Nucleus accumbens (tissue), 56 donors: Measurements from ENCODE around the gene TSC2.

Experiments
- DNase-seq, 56 donors: peaks; one replicate each; lab custom pipeline; 2025; lab: John Stamatoyannopoulos, UW

Gene TSC2

DNA sequence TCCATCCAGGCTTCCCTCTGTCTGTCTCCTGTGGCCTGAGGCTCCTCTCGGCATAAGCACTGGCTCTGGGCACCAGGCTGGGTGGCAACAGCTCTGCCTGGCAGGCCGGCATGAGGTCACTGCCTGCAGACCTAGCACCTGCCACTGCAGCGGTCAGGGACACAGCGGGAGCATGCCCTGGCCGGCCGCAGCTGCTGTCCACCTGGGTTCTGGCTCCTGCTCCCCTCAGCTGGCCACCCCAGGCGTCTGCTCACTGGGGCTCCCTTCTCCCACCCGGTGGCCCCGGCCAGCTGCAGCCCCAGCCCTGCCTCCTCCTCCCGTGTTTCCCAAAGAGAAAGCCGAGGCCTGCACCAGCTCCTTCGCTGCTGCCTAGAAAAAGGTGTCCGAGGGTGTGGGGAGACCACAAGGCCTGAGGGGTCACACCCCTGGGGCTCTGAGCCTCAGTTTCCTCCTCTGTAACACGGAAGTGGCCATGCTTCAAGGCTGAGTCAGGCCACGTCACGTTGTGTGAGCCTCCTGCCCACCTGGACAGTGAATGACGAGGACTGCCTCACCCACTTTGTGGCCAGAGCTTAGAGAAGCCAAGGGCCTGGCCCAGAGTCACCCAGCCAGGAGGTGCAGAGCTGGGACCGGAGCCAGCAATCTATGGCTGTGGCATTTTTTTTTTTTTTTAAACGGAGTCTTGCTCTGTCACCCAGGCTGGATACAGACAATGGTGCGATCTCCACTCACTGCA lies 6.8 kb upstream of the TSC2 start:
- DNase-seq, result peak in 1 of 56 donors; percentile 12

DNA sequence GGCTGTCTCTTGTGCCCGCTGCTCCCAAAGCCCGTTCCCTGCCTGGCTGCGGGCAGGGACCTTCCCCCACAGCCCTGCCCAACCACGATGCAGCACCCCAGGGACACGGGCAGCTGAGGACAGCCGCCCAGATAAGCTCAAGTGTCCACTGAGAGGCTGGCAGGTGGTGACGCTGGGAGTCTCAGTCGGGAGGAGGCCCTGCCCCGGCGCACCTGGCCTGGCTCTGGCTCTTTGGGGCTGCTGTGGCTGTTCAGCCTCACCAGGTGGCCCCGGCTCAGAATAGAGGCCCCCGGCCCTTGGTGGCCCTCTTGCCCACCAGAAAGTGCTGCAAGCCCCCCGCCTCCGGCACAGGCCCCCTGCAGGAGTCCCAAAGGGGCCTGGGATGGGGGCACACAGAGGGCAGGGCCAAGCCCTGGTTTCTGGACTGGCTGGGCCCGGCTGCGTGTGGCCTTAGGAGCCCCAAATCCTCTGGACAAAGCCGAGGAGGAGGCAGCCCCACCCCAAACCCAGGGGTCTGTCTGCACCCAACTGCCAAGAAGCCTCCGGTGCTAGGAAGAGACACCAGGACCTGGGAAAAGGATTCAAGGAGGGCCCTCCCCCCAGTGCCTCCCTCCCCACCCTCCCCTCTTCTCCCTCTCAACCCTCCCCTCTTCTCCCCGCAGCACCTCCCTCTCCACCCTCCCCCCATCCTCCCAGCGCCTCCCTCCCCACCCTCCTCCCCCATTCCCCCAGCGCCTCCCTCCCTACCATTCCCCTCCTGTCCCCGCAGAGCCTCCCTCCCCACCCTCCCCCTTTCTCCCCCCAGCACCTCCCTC lies 5.4 kb upstream of the TSC2 start:
- no peak for DNase-seq

DNA sequence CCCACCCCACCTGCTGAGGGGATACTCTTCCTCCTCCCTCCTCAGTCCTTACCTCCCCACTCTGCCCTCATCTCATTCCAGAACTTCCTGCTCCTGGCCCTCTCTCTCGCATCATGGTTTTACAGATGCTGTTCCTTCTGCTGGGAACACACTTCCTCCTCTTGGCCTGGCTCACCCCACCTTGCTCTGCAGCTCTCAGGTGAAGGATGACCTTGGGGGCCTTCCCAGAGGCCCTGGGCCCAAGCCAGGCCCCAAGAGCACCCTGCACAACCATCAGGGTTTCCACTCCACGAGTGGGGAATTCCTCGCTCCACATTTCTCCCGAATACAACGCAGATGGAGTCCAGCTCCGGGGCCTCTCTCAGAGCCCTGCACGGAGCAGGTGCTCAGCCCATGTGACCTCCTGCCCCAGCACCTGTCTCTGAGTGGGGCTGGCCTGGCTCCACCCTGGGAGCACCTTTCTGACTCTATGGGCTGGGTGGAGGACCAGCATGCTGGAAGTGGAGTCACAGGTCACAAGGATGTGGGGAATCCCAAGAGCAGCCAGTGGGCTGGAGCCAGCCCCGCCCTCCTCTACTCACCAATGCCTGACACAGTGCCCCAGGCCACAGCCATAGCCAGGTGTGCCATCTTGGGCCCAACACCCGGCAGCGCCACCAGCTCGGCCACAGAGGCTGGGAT lies 4.7 kb upstream of the TSC2 start:
- DNase-seq, result no peak

DNA sequence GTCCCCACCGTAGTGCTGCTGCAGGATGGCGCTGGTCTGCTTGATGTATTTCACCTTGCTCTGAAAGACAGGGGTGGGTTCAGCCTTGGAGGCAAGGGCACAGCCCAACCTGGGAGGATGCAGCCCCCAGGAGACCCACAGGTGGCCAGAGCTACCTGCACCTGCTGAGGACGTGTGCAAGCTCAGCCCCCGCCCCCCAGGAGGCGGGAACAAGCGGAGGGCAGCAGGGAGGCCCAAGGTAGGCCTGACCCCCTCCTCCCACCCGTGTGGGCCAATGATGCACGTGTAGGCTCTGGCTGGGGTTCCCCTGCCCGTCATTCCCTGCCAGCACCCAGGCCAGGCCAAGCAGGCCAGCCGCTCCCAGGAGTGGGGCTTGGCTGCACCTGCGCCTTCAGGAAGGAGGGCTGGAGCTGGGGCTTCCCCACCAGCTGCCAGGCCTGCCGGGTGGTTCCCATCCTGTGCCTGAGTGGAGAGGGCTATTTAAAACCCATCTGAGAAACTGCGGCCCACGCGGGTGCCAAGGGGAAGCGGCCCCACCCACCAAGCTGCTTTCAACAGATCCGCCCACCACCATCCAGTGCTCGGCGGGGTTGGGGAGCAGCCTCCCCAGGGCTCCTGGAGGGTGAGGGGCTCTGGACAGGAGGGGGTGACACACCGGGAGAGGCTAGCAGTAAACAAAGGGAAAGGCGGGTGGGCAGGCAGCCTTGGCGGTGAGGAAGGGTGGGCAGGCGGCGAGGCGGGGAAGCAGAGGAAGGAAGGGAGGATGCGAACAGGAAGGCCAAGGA lies 3.9 kb upstream of the TSC2 start:
- peak in 29 of 56 donors; percentile 10 to 72 (median 31) for DNase-seq

DNA sequence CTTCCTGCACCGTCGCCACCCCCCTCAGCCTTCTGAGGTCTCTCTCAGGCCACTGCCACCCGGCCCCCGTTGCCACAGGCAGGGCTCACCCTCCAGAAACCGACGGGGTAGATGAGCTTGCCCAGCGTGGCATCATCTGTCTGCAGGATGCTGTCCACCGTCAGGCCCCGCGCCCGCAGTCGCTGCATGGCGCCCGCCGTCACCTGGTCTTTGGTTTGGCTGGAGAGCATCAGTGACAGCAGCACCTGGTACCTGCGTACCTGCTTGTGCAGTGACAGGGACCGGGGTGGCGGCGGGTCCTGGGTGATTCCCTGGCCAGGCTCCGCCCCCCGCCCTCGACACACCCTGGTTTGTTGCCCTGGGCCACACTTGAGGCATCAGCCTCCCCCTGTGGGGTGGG lies 3.2 kb upstream of the TSC2 start:
- no peak for DNase-seq

DNA sequence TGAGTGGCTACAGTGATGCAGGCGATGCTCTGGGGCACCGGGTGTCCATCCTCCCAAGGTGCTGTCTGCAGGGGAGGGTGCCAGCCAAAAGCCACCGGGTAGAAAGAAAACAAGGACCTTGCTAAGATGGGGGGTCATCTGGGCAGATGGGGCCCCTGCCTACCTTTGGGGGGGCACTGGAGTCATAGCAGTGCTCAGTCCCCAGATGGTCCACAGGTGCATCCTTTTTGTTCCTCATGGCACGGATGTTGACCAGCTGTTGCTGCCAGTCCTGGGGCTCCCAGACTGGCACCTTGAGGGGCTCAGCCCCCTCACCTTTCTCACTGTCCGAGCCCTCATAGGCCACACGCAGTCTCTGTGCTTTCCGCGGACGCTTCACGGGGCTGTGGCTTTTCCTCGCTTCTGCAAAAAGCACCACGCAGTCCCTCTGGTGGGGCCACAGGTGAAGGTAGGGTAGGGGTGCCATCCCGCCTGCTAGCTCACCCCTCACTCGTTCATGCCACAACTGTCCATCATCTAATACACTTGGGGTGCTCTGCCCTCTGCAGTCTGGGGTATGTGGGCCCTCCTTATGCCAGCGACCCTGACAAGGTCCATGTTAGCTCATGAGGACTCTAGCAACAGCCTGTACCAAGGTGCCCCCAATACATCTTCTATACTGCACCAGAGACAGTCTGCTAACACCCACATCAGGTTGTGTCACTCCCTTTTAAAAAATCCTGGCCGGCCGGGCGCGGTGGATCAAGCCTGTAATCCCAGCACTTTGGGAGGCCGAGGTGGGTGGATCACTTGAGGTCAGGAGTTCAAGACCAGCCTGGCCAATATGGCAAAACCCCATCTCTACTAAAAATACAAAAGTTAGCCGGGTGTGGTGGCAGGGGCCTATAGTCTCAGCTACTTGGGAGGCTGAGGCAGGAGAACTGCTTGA lies 1.6 kb upstream of the TSC2 start:
- DNase-seq, result no peak

DNA sequence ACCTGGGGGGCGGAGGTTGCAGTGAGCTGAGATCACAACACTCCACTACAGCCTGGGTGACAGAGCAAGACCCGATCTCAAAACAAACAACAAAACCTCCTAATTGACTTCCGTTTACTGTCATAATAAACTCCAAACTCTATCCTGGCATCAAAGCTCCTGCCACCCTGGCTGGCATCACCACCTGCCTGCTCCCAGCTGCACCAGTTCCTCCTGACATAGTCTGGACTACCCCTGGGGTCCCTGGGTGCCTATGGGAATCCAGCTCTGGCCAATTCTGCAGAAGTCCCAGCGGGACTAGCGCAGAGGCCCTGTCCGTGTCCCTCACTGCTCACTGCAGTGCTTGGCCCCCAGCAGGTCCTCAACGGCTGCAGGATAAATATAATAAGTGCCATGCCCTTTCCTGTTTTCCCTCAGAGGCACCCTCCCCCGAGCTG lies 874 bp upstream of the TSC2 start:
- peak in 1 of 56 donors; percentile 49 for DNase-seq

DNA sequence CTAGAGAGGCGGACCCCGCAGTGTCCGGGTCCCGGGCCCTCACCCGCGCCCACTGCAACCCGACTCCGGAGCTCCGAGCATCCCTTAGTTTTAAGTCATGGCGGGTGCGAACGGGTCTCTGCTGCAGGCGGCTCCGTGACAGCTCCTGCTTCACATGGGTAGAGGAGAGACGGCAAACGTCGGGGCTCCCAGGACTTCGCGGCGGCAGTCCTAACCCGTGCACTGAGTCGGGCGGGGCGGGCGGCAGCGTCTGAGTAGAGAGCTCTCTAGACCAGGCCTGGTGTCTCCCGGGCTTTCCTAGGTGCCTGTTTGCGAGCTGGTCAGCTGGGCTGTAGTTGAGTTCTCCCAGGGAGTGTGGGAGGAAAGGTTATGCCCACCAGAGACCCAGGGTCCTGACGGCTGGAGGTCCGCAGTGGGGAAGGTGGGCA lies 345 bp downstream of the TSC2 start:
- peak in 4 of 56 donors; percentile 35 to 72 (median 60) for DNase-seq

DNA sequence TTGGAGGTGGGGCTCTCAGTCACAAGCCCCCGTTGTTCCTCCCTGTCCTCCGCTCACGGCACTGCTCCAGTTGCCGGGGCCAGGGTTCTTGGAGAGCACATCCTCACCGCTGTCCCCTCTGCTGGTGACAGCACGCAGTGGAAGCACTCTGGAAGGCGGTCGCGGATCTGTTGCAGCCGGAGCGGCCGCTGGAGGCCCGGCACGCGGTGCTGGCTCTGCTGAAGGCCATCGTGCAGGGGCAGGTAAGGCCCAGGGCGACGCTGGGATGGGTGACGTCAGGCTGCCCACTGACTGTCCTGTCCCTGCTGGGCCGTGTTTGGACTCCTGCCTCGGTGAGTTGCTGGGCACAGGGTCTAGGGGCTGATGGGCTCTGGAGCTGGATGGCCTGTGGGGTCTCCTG lies 5.4 kb downstream of the TSC2 start:
- no peak for DNase-seq

DNA sequence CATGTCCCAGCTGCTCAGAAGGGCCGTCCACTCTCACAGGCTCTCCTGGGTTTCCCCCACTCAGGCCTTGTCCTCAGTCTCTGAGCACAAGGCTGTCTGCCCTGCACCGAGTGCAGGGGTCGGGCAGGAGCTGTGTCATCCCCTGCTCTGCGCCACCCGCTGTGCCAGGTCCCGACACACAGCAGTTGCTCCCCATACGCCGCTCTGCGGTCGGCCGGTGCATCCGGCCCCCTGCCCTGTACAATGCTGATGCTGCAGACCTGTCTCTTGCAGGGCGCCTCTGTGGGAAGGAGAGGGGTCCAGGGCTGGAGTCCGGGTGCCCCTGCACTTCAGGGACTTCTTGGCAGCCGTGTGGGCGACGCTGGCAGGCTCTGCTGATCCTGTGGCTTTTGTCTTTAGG lies 6.1 kb downstream of the TSC2 start:
- DNase-seq, result no peak

DNA sequence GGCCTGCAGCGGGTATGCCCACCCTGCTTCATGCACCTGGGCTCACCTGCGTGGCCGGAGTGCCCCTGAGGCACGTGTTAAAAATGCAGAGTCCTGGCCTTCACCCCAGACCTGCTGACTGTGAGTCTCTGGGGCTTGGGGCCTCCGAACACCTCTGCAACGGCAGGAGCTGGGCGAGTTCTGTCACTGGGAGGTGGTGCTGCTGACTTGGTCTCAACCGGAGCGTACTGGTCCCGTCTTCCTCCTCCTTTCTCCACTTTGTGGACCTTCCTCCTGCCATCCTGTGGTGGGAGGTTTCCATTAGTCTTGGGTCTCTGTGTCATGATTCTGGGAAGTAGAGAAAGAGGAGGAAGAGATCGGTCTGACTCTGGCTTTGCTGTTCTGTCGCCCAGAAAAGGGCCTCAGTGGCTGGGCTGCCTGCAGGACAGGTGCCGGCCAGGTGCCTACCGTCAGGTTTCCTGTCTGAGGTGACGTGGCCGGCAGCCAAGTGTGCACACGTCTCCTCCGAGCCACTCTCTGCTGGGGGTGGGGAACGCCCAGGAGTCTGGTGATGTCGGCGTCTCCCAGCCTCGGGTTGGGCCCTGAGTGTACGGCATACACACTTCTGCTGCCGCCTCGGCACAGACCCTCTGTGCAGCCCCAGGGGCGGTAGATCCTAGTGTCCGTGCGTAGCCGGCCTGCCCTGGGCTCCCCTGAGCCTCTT lies 6.9 kb downstream of the TSC2 start:
- no peak for DNase-seq

DNA sequence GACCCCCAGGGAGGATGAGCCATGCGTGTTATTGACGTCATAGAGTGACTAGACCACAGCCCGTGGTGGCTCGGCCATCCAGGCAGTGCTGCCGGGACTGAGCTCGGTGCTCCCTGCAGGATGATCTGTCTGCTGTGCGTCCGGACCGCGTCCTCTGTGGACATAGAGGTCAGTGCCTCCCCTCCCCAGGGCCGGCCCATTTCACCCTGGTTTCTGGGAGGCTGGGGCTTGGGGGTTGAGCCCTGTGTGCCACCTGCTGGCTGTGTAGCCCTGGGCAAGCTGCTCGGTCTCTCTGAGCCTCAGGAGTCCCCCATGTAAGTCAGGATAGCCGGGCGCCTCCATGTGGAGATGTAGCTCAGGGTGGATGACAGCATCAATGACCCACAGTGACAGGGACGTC lies 8.3 kb downstream of the TSC2 start:
- DNase-seq, result peak in 7 of 56 donors; percentile 10 to 64 (median 35)

DNA sequence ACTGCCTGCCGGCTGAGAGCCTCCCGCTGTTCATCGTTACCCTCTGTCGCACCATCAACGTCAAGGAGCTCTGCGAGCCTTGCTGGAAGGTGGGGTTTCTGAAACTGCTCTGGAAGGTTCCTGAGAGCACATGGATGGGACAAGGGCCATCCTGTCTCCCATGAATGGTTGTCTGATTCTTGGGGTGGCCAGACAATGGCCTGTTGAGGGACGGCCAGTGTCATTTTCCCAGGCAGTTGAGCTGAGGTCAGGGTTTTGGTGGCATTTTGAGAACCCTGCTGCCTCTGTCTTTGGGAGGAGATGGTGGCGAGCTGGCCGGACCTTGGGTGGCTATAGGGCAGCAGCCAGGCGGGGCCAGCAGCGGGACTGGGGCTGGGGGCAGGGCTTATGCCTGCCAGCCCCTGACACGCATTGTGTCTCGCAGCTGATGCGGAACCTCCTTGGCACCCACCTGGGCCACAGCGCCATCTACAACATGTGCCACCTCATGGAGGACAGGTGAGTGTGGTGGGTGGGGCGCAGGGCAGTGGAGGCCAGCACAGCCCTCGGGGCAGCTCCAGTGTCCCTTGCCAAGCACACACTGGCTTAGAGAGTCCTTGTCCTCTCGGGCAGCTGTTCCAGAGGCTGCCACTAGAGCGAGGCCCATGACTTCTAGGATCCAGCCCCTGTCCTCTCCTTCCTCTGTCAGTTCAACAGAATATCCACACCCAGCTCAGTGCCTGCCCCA lies 9.1 kb downstream of the TSC2 start:
- DNase-seq, result peak in 34 of 56 donors; percentile 8 to 73 (median 34)

DNA sequence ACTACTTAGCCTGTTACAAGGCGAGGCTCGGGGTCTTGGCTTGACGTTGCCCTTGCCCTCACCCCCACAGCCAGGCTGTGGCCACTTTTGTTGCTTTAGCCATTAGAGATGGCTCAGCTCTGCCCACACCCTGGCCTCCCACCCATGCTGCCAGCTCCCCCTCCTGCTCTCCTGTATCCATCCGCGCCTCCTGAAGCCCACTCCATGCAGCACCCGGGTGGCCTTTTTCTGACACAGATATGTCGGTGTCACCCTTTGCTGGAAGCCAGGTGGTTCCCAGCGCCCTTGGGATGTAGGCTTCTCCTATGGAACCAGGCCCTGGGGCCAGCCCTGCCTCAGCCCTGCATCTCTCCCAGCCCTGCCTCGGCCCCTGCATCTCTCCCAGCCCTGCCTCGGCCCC lies 9.7 kb downstream of the TSC2 start:
- DNase-seq, result no peak

DNA sequence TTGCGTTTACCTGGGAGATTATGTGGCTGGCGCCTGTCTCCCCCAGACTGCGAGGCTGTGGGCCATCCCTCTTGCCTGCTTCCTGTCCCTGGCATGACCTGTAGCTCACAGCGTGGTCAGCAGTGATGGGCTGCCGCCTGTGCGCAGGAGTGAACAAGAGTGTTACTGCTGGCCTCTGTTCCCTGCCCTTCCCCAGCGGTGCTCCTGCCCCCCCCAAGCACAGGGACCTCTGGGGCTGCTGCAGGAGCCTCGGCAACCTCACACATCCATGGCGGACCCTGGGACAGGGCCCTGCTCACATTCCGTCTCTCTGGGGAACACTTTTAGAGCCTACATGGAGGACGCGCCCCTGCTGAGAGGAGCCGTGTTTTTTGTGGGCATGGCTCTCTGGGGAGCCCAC lies 10.6 kb downstream of the TSC2 start:
- no peak for DNase-seq

DNA sequence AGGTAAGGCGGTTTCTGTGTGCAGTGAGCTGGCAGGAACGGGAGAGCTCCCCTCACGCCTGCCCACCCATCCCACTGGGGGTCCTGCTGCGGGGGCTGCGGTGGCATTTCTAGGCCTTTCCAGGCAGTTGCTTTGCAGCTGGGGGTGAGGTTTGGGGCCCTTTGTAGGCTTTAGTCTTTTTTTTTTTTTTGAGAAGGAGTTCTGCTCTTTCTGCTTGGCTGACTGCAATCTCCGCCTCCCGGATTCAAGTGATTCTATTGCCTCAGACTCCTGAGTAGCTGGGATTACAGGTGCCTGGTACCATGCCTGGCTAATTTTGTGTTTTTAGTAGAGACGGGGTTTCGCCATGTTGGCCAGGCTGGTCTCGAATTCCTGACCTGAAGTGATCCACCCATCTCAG lies 11.1 kb downstream of the TSC2 start:
- no peak for DNase-seq

DNA sequence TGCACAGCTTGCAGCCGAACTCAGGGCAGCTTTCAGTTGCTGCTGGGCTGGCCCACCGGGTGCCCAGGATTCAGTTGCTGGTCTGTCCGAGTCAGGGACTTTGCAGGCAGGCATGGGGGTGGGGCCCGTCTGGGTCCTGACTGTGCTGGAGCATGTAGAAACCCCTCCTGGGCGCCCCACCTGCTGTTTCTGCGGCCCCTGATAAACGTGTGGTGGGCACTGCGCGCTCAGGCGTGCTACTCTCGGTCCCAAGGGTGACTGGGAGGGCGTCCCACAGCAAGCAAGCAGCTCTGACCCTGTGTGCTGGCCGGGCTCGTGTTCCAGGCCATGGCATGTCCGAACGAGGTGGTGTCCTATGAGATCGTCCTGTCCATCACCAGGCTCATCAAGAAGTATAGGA lies 12.6 kb downstream of the TSC2 start:
- DNase-seq, result no peak

DNA sequence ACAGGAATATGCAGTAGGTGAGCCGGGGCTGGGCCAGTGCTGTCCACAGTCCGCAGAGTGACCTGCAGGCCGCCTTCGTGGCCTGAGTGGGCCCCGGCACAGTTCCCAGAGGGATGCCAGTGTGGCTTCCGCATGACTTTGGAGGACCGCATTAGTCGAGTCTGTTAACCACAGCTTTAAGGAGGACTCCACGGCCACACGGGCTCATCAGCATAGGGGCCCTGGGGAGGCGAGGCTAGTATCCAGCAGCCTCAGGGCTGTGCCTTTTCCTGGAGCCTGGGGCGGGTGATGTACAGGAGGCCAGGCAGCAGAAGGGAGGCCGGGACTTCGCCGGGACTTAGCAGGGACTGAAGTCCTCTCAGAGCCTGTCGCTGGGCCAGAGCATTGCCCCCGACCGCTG lies 13.2 kb downstream of the TSC2 start:
- DNase-seq, result no peak
